HG03280 (cell line): Measurements from ENCODE around the gene PHF21B.

ENCODE experiments used
- ATAC-seq: cut with Tn5 transposase; IDR thresholded peaks from one replicate; pipeline ENCODE4 v1.9.1; 2021; ENCODE audit warnings: mild to moderate bottlenecking, moderate library complexity; ENCODE audit not compliant: unreplicated experiment

PHF21B gene

GRCh38 chr22:44992166-44992565 is 17.6 kb downstream of the PHF21B start:
- no peak for ATAC-seq

- ATAC-seq: no peak
Measured at GRCh38 chr22:44991218-44991617, 18.6 kb downstream of the PHF21B start.

GRCh38 chr22:44990810-44991209 is 19.0 kb downstream of the PHF21B start:
- no peak for ATAC-seq

- no peak for ATAC-seq
Measured at GRCh38 chr22:44990328-44990727, 19.5 kb downstream of the PHF21B start.

- ATAC-seq: no peak
Measured at GRCh38 chr22:44988671-44989070, 21.1 kb downstream of the PHF21B start.

GRCh38 chr22:44986926-44987325 is 22.9 kb downstream of the PHF21B start:
- no peak for ATAC-seq

GRCh38 chr22:44985906-44986527 is 23.8 kb downstream of the PHF21B start:
- ATAC-seq: no peak

GRCh38 chr22:44983878-44984482 is 25.8 kb downstream of the PHF21B start:
- ATAC-seq: no peak

- no peak for ATAC-seq
Measured at GRCh38 chr22:44982445-44982844, 27.4 kb downstream of the PHF21B start.

GRCh38 chr22:44981857-44982256 is 27.9 kb downstream of the PHF21B start:
- ATAC-seq: no peak

GRCh38 chr22:44979154-44979553 is 30.7 kb downstream of the PHF21B start:
- no peak for ATAC-seq

- ATAC-seq: no peak
Measured at GRCh38 chr22:44975427-44976262, 34.2 kb downstream of the PHF21B start.

GRCh38 chr22:44974454-44974853 is 35.4 kb downstream of the PHF21B start:
- ATAC-seq: no peak

GRCh38 chr22:44973829-44974228 is 36.0 kb downstream of the PHF21B start:
- no peak for ATAC-seq

GRCh38 chr22:44972363-44973083 is 37.3 kb downstream of the PHF21B start:
- ATAC-seq: no peak

GRCh38 chr22:44971651-44972362 is 38.0 kb downstream of the PHF21B start:
- ATAC-seq: no peak

GRCh38 chr22:44970291-44970690 is 39.5 kb downstream of the PHF21B start:
- ATAC-seq: no peak

- ATAC-seq: no peak
Measured at GRCh38 chr22:44969817-44970216, 40.0 kb downstream of the PHF21B start.

GRCh38 chr22:44968736-44969135 is 41.1 kb downstream of the PHF21B start:
- no peak for ATAC-seq

- no peak for ATAC-seq
Measured at GRCh38 chr22:44965171-44965570, 44.6 kb downstream of the PHF21B start.

- ATAC-seq: no peak
Measured at GRCh38 chr22:44964722-44965078, 45.1 kb downstream of the PHF21B start.
